IMR-90 (cell line): Measurements from ENCODE around the gene ZNF878. TPM values are rescaled to one million over a fixed set of nuclear protein-coding genes. Genes with fewer than 3 reads are reported as not detected.

Experiments used
- ATAC-seq: fragments of 200-7000 bp; cut with Tn5 transposase; 2 replicates; pipeline ENCODE4 v1.9.1; 2020; ENCODE audit warnings: low read depth, mild to moderate bottlenecking, moderate library complexity
- BruUV-seq: library from RNA; stranded (reverse); fragments of 400-500 nt; replicated peaks from 2 replicates; lab custom pipeline; 2021; lab: Mats Ljungman, UMichigan
- CTCF ChIA-PET: fragments of 300-600 bp; formaldehyde crosslinking; extraction: SDS; loops from one replicate; lab custom pipeline; 2021; ENCODE audit warnings: antibody characterized with exemption; lab: Yijun Ruan, JAX
- POLR2A ChIA-PET: fragments of 300-600 bp; sonication (Branson Sonifier 250); formaldehyde crosslinking; loops from one replicate; lab custom pipeline; 2022; ENCODE audit warnings: antibody characterized with exemption; ENCODE audit not compliant: unreplicated experiment; lab: Charles Lee
- DNase-seq: peaks from one replicate; pipeline ENCODE4 v3.0.0; 2013
- H2AFZ ChIP-seq: replicated peaks from 2 replicates; pipeline ENCODE3; 2013; ENCODE audit warnings: low read length, mild to moderate bottlenecking; ENCODE audit not compliant: poor library complexity
- H2AK5ac ChIP-seq: 2 replicates; pipeline ENCODE4 v1.6.1; 2013; ENCODE audit warnings: low read depth, low read length, inconsistent platforms
- H2AK9ac ChIP-seq: replicated peaks from 2 replicates; pipeline ENCODE3; 2013; ENCODE audit warnings: mild to moderate bottlenecking, low read depth, low read length, moderate library complexity; ENCODE audit not compliant: poor library complexity
- H2BK120ac ChIP-seq: 2 replicates; pipeline ENCODE4 v1.6.1; 2013; ENCODE audit warnings: low read depth, low read length, inconsistent platforms
- H2BK15ac ChIP-seq: 3 replicates; pipeline ENCODE4 v1.6.1; 2013; ENCODE audit warnings: low read depth, low read length, inconsistent platforms
- H2BK20ac ChIP-seq: 2 replicates; pipeline ENCODE4 v1.6.1; 2013; ENCODE audit warnings: low read depth, mild to moderate bottlenecking, inconsistent platforms, low read length, moderate library complexity
- H2BK5ac ChIP-seq: 2 replicates; pipeline ENCODE4 v1.6.1; 2013; ENCODE audit warnings: mild to moderate bottlenecking, low read depth, low read length, inconsistent platforms; ENCODE audit not compliant: poor library complexity, severe bottlenecking
- H3K14ac ChIP-seq: replicated peaks from 2 replicates; pipeline ENCODE4 v1.6.1; 2013; ENCODE audit warnings: low read depth, low read length, inconsistent platforms
- H3K18ac ChIP-seq: 2 replicates; pipeline ENCODE4 v1.6.1; 2013; ENCODE audit warnings: low read depth, low read length, control low read depth
- H3K23ac ChIP-seq: 2 replicates; pipeline ENCODE4 v1.6.1; 2013; ENCODE audit warnings: low read depth, low read length, inconsistent platforms
- H3K27ac ChIP-seq: 2 replicates; pipeline ENCODE4 v1.5.1; 2013; ENCODE audit warnings: mild to moderate bottlenecking, control low read depth, low read length; ENCODE audit not compliant: insufficient read depth
- H3K27me3 ChIP-seq: 2 replicates; pipeline ENCODE4 v1.6.1; 2013; ENCODE audit warnings: low read length; ENCODE audit not compliant: control insufficient read depth, insufficient read depth
- H3K36me3 ChIP-seq: 2 replicates; pipeline ENCODE4 v1.6.1; 2013; ENCODE audit warnings: low read length, mixed read lengths; ENCODE audit not compliant: control insufficient read depth, insufficient read depth
- H3K4ac ChIP-seq: 2 replicates; pipeline ENCODE4 v1.6.1; 2013; ENCODE audit warnings: low read depth, low read length, inconsistent platforms
- H3K4me1 ChIP-seq: 2 replicates; pipeline ENCODE4 v1.6.1; 2013; ENCODE audit warnings: low read length, mixed read lengths; ENCODE audit not compliant: control insufficient read depth, insufficient read depth
- H3K4me2 ChIP-seq: 2 replicates; pipeline ENCODE4 v1.6.1; 2013; ENCODE audit warnings: low read depth, mild to moderate bottlenecking, control low read depth, low read length, moderate library complexity
- H3K4me3 ChIP-seq: 2 replicates; pipeline ENCODE4 v1.5.1; 2013; ENCODE audit warnings: low read depth, mild to moderate bottlenecking, control low read depth, low read length, moderate library complexity; ENCODE audit not compliant: insufficient read depth
- H3K56ac ChIP-seq: 2 replicates; pipeline ENCODE4 v1.6.1; 2013; ENCODE audit warnings: low read length, inconsistent platforms; ENCODE audit not compliant: insufficient read depth; ENCODE audit errors: extremely low read depth
- H3K79me1 ChIP-seq, 2 experiments: 2 replicates each; pipeline ENCODE4 v1.6.1; 2013; ENCODE audit warnings: low read length in 2 of 2, inconsistent platforms in 1 of 2, low read depth in 1 of 2
- H3K9ac ChIP-seq: 2 replicates; pipeline ENCODE4 v1.6.1; 2013; ENCODE audit warnings: low read depth, low read length, control low read depth
- H3K9me1 ChIP-seq: 2 replicates; pipeline ENCODE4 v1.6.1; 2013; ENCODE audit warnings: low read length, inconsistent platforms; ENCODE audit not compliant: insufficient read depth
- H3K9me3 ChIP-seq: 2 replicates; pipeline ENCODE4 v1.6.1; 2013; ENCODE audit warnings: low read length; ENCODE audit not compliant: control insufficient read depth, insufficient read depth
- H4K20me1 ChIP-seq: 2 replicates; pipeline ENCODE4 v1.6.1; 2013; ENCODE audit warnings: low read length, inconsistent platforms; ENCODE audit not compliant: insufficient read depth
- H4K5ac ChIP-seq: 2 replicates; pipeline ENCODE4 v1.6.1; 2013; ENCODE audit warnings: mild to moderate bottlenecking, low read depth, low read length, control low read depth
- H4K8ac ChIP-seq, 2 experiments: 2 replicates each; pipeline ENCODE4 v1.6.1; 2013; ENCODE audit warnings: low read depth in 2 of 2, low read length in 2 of 2, control low read depth in 1 of 2, inconsistent platforms in 1 of 2
- H4K91ac ChIP-seq: 2 replicates; pipeline ENCODE4 v1.6.1; 2013; ENCODE audit warnings: low read depth, low read length, inconsistent platforms; ENCODE audit not compliant: insufficient read depth
- BHLHE40 ChIP-seq: fragments of 150-350 bp; IDR thresholded peaks from 2 replicates; pipeline ENCODE4 v1.6.1; 2016; ENCODE audit warnings: mild to moderate bottlenecking, low read depth, low read length
- CEBPB ChIP-seq: IDR thresholded peaks from 2 replicates; pipeline ENCODE4 v1.6.1; 2012; ENCODE audit warnings: low read depth, low read length, improper control_type of control experiment
- CHD1 ChIP-seq: IDR thresholded peaks from 2 replicates; pipeline ENCODE4 v1.6.1; 2012; ENCODE audit warnings: low read depth, low read length, improper control_type of control experiment
- CTCF ChIP-seq: conservative IDR thresholded peaks from 2 replicates; pipeline ENCODE4 v1.5.1; 2012; ENCODE audit warnings: mild to moderate bottlenecking, low read depth, low read length, improper control_type of control experiment
- FOS ChIP-seq: fragments of 150-350 bp; IDR thresholded peaks from 2 replicates; pipeline ENCODE4 v1.6.1; 2016; ENCODE audit warnings: low read depth, low read length
- MAFK ChIP-seq: IDR thresholded peaks from 2 replicates; pipeline ENCODE4 v1.6.1; 2012; ENCODE audit warnings: low read depth, low read length, improper control_type of control experiment
- MAZ ChIP-seq: IDR thresholded peaks from 2 replicates; pipeline ENCODE4 v1.6.1; 2012; ENCODE audit warnings: low read depth, mild to moderate bottlenecking, low read length, improper control_type of control experiment, moderate library complexity, borderline replicate concordance
- MXI1 ChIP-seq: IDR thresholded peaks from 2 replicates; pipeline ENCODE4 v1.6.1; 2012; ENCODE audit warnings: low read depth, mild to moderate bottlenecking, low read length, moderate library complexity, borderline replicate concordance
- NFE2L2 ChIP-seq: fragments of 150-350 bp; IDR thresholded peaks from 2 replicates; pipeline ENCODE4 v1.6.1; 2016; ENCODE audit warnings: low read depth, mild to moderate bottlenecking, low read length
- POLR2A ChIP-seq: IDR thresholded peaks from 2 replicates; pipeline ENCODE4 v1.6.1; 2012; ENCODE audit warnings: mild to moderate bottlenecking, low read depth, low read length
- RAD21 ChIP-seq: IDR thresholded peaks from 2 replicates; pipeline ENCODE4 v1.6.1; 2012; ENCODE audit warnings: low read length, improper control_type of control experiment
- RCOR1 ChIP-seq: IDR thresholded peaks from 2 replicates; pipeline ENCODE4 v1.6.1; 2012; ENCODE audit warnings: mild to moderate bottlenecking, low read length, improper control_type of control experiment; ENCODE audit not compliant: insufficient replicate concordance
- RFX5 ChIP-seq: IDR thresholded peaks from 2 replicates; pipeline ENCODE4 v1.8.0; 2012; ENCODE audit warnings: low read depth, mild to moderate bottlenecking, low read length, moderate library complexity
- SMC3 ChIP-seq: fragments of 150-350 bp; IDR thresholded peaks from 2 replicates; pipeline ENCODE4 v1.6.1; 2016; ENCODE audit warnings: low read depth, mild to moderate bottlenecking, antibody characterized with exemption, low read length, moderate library complexity
- USF2 ChIP-seq: fragments of 150-350 bp; IDR thresholded peaks from 2 replicates; pipeline ENCODE4 v1.6.1; 2017; ENCODE audit warnings: mild to moderate bottlenecking, antibody characterized with exemption, low read length, low read depth
- WGBS, 2 experiments: methylation state at CpG; one replicate each; pipeline versions ENCODE4 v1.1.5 to v1.1.7; 2013; ENCODE audit warnings: missing lambda C conversion rate in 2 of 2; ENCODE audit not compliant: insufficient read length in 1 of 2; ENCODE audit errors: extremely low coverage in 2 of 2; 5-methylcytosine and 5-hydroxymethylcytosine counted together
- dilution Hi-C: fragments of 300-500 bp; cut with HindIII; formaldehyde crosslinking; loops from one replicate; pipeline ENCODE4 v1.14.3; 2018; ENCODE audit warnings: low sequenced_read_pairs; ENCODE audit not compliant: unreplicated experiment
- in situ Hi-C: fragments of 300-500 bp; cut with MboI; formaldehyde crosslinking; loops from 3 replicates; pipeline ENCODE4 v1.14.3; 2019; ENCODE audit warnings: low sequenced_read_pairs, inconsistent platforms, mixed read lengths
- intact Hi-C: fragments of 100-400 bp; cut with micrococcal nuclease; formaldehyde crosslinking; loops from 2 replicates; pipeline ENCODE4 v1.10.0; 2022
- polyA plus RNA-seq, 3 experiments: library from polyadenylated mRNA; depleted of rRNA; stranded (reverse); fragments of >200 nt; gene quantifications; 2 replicates each; pipeline ENCODE4 v1.2.3, GENCODE V29; 2012; ENCODE audit warnings: low replicate concordance in 1 of 3
- total RNA-seq: library from RNA; depleted of rRNA; stranded (reverse); fragments of >200 nt; gene quantifications from 2 replicates; pipeline ENCODE4 v1.2.3, GENCODE V29; 2012
- TF ChIP-seq, protein P1 (sequence below): fragments of 150-350 bp; IDR thresholded peaks from 2 replicates; pipeline ENCODE4 v1.6.1; 2016; ENCODE audit warnings: low read depth, mild to moderate bottlenecking, low read length, moderate library complexity, borderline replicate concordance

ZNF878 gene
- total and polyA plus RNA-seq, 2 of the 4 experiments (the other 2 are of a cell fraction) = 0.05 to 0.36 TPM

GRCh38 chr19:12043752-12044422 lies 8.9 kb downstream of the ZNF878 start:
- Histone ChIP-seq H3K18ac (no peak overlapping the region), H4K5ac (no peak overlapping the region), H3K36me3 (no peaks in the 10 kb centered on the region; the same call in 1 of the 2 replicates), H3K27me3 (no peaks in the 10 kb centered on the region), H2BK20ac (no peak overlapping the region), H3K56ac (no peak overlapping the region), H2BK120ac (no peak overlapping the region), H4K8ac (no peak overlapping the region), H3K4me1 (no peaks in the 10 kb centered on the region), H3K4me3 (no peak overlapping the region), H2AK5ac (no peak overlapping the region), H3K9me1 (no peaks in the 10 kb centered on the region), H2BK15ac (no peak overlapping the region), H3K23ac (no peak overlapping the region), H3K4ac (no peak overlapping the region), H4K91ac (no peak overlapping the region), H2AK9ac (no peak overlapping the region), H3K9ac (no peak overlapping the region), H3K14ac (no peak overlapping the region), H2BK5ac (no peak overlapping the region), H3K27ac (no peak overlapping the region), H3K79me1 (no peaks in the 10 kb centered on the region), H2AFZ (no peak overlapping the region), H3K9me3 (peaks cover 33% of the 10 kb centered on the region), H4K20me1 (no peaks in the 10 kb centered on the region), H3K4me2 (no peak overlapping the region)
- dilution Hi-C loops = no loop called here
- ATAC-seq = no peak
- TF ChIP-seq NFE2L2 (no peak), RCOR1 (no peak), CEBPB (no peak), USF2 (no peak), SMC3 (no peak), RFX5 (no peak), POLR2A (no peak), CTCF (no peak), RAD21 (no peak), MXI1 (no peak), FOS (no peak), CHD1 (no peak), MAZ (no peak), MAFK (no peak), BHLHE40 (no peak)
- TF ChIP-seq, protein P1, sequence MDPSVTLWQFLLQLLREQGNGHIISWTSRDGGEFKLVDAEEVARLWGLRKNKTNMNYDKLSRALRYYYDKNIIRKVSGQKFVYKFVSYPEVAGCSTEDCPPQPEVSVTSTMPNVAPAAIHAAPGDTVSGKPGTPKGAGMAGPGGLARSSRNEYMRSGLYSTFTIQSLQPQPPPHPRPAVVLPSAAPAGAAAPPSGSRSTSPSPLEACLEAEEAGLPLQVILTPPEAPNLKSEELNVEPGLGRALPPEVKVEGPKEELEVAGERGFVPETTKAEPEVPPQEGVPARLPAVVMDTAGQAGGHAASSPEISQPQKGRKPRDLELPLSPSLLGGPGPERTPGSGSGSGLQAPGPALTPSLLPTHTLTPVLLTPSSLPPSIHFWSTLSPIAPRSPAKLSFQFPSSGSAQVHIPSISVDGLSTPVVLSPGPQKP = no peak
- DNase-seq = no peak
- in situ Hi-C loops = no loop called here
- CTCF ChIA-PET = no interaction called here
- WGBS, 2 experiments = no CpG with 5 or more reads among the region's 5 CpGs
- POLR2A ChIA-PET = no interaction called here
- intact Hi-C loops = no loop called here
- BruUV-seq = no TSS peak
